PC-3 (cell line): Measurements from ENCODE around the gene NBDY.

Experiments
- EZH2 ChIP-seq: fragments of 300-600 bp; sonication (generic); IDR thresholded peaks from one replicate; pipeline ENCODE4 v1.6.1; 2017; ENCODE audit warnings: antibody characterized with exemption, mild to moderate bottlenecking, low read length; ENCODE audit not compliant: unreplicated experiment
- TF ChIP-seq, protein P1 (sequence below): fragments of 300-600 bp; sonication (generic); conservative IDR thresholded peaks from 2 replicates; pipeline ENCODE4 v1.5.1; 2017; ENCODE audit warnings: antibody characterized with exemption, low read depth, mild to moderate bottlenecking, low read length

DNA sequence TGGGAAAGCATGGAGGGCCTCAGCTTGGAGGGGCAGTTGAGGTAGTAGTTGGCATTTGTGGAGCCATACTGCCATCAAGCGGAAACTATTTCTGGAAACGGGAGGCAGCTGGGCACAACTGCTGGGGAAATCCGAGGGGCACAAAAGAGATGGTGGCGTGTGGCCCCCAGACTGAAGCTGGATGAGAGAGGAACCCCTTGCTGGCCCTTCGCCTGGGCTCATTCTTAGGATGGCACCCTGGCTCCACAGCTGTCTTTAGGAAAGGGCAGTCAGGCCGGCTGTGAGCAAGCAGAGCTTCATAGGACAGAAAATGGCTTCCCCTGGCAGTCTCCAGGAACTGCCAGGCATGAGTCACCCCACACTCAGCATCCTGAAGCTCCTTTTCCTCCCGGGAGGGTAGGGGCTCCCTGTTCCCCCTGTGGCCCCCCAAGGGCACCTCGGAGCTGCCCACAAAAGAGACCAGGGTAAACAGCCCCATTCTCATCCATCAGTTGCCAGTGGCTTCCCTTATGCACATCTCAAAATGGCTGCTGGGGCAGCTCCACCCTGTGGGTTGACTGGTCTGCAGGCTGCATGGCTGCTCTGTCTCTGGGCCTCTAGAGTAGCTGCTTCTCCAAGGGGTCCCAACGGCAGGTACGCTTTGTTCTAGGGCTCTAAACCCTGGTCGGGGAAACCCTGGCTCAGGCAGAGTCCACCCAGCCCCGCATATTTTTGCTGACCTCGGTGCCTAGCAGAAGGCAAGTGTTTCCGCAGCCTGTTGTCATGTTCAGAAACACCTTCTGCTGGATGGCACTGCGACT is 64.7 kb downstream of the NBDY start:
- TF ChIP-seq, protein P1, sequence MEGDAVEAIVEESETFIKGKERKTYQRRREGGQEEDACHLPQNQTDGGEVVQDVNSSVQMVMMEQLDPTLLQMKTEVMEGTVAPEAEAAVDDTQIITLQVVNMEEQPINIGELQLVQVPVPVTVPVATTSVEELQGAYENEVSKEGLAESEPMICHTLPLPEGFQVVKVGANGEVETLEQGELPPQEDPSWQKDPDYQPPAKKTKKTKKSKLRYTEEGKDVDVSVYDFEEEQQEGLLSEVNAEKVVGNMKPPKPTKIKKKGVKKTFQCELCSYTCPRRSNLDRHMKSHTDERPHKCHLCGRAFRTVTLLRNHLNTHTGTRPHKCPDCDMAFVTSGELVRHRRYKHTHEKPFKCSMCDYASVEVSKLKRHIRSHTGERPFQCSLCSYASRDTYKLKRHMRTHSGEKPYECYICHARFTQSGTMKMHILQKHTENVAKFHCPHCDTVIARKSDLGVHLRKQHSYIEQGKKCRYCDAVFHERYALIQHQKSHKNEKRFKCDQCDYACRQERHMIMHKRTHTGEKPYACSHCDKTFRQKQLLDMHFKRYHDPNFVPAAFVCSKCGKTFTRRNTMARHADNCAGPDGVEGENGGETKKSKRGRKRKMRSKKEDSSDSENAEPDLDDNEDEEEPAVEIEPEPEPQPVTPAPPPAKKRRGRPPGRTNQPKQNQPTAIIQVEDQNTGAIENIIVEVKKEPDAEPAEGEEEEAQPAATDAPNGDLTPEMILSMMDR, result no peak
- no peak for TF ChIP-seq EZH2
